SU-DHL-6 (cell line): ENCODE measurements around the gene PRKN.

Experiments used
- H2AFZ ChIP-seq: fragments of 200-600 bp; sonication (generic); 2 replicates; pipeline ENCODE4 v1.6.1; 2014; ENCODE audit warnings: low read depth, mild to moderate bottlenecking, moderate library complexity, mixed read lengths, antibody characterized with exemption, low read length; ENCODE audit not compliant: severe bottlenecking
- H3F3A ChIP-seq: fragments of 200-600 bp; shearing (Covaris generic); 2 replicates; pipeline ENCODE4 v1.6.0; 2016; ENCODE audit warnings: antibody characterized with exemption, mild to moderate bottlenecking; ENCODE audit not compliant: insufficient read depth
- H3K27ac ChIP-seq: fragments of 200-600 bp; sonication (generic); 2 replicates; pipeline ENCODE4 v1.5.1; 2016; ENCODE audit warnings: low read depth, mild to moderate bottlenecking, low read length, moderate library complexity, mixed read lengths
- H3K27me3 ChIP-seq: fragments of 200-600 bp; sonication (generic), shearing (Covaris generic); 2 replicates; pipeline ENCODE4 v1.6.0; 2014; ENCODE audit warnings: mild to moderate bottlenecking, low read length
- H3K36me3 ChIP-seq: fragments of 200-600 bp; sonication (generic); 2 replicates; pipeline ENCODE4 v1.6.1; 2014; ENCODE audit warnings: mild to moderate bottlenecking, low read length, mixed read lengths
- H3K4me2 ChIP-seq: fragments of 300-600, 200-600 bp; shearing (Covaris generic), sonication (generic); 2 replicates; pipeline ENCODE4 v1.6.0; 2014; ENCODE audit warnings: low read length, low read depth, mild to moderate bottlenecking; ENCODE audit not compliant: poor library complexity, severe bottlenecking
- H3K4me3 ChIP-seq: fragments of 200-600 bp; sonication (generic); 2 replicates; pipeline ENCODE4 v1.5.1; 2014; ENCODE audit warnings: antibody characterized with exemption, low read length, mild to moderate bottlenecking, mixed read lengths; ENCODE audit not compliant: insufficient read depth, poor library complexity, severe bottlenecking
- H3K79me2 ChIP-seq: fragments of 200-600 bp; sonication (generic); 2 replicates; pipeline ENCODE4 v1.6.1; 2014; ENCODE audit warnings: mild to moderate bottlenecking, low read length, moderate library complexity; ENCODE audit not compliant: insufficient read depth
- H3K9ac ChIP-seq: fragments of 200-600 bp; sonication (generic); 2 replicates; pipeline ENCODE4 v1.7.0; 2014; ENCODE audit warnings: mild to moderate bottlenecking, low read length
- H3K9me2 ChIP-seq: fragments of 200-600 bp; sonication (generic); replicated peaks from 2 replicates; pipeline ENCODE4 v1.6.1; 2014; ENCODE audit warnings: low read length; ENCODE audit not compliant: insufficient read depth
- H3K9me3 ChIP-seq: fragments of 200-600 bp; sonication (generic); 2 replicates; pipeline ENCODE4 v1.6.1; 2014; ENCODE audit warnings: low read length, mixed read lengths; ENCODE audit not compliant: insufficient read depth
- H4K20me1 ChIP-seq: fragments of 200-600 bp; sonication (generic); 2 replicates; pipeline ENCODE4 v1.6.1; 2014; ENCODE audit warnings: low read depth, mild to moderate bottlenecking, antibody characterized with exemption, low read length, moderate library complexity, mixed read lengths
- EZH2phosphoT487 ChIP-seq: fragments of 200-600 bp; sonication (generic), shearing (Covaris generic); conservative IDR thresholded peaks from 2 replicates; pipeline ENCODE4 v1.6.1; 2018; ENCODE audit warnings: mild to moderate bottlenecking, antibody characterized with exemption, low read length, moderate library complexity, mixed read lengths
- TF ChIP-seq, protein P1 (sequence below): fragments of 200-600 bp; sonication (generic); IDR thresholded peaks from one replicate; pipeline ENCODE4 v1.5.1; 2017; ENCODE audit warnings: antibody characterized with exemption, mild to moderate bottlenecking, low read length, moderate library complexity; ENCODE audit not compliant: insufficient read depth, poor library complexity, severe bottlenecking

Gene PRKN

DNA sequence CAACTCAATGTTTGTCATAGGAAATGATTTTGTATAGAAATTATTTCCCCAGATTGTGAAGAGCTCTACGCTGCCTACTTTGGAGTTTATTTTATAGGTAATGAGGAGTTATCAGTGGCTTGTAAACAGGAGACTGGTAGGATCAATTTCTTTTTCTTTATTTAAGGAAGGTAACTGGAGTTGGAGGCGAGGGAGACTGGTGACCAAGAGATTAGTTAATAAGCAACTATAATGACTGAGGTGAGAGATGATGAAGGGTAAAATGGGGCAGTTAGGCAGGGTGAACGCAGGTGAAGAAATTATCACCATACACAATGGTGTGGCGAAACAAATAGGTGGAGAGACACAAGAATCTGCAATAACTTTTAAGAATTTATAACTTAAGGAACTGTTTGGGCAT is 100.2 kb downstream of the PRKN start:
- H3K27me3 ChIP-seq: no peaks in the 10 kb centered on the region
- H3K79me2 ChIP-seq: no peaks in the 10 kb centered on the region
- H3K4me3 ChIP-seq: no peak overlapping the region
- H4K20me1 ChIP-seq: no peaks in the 10 kb centered on the region
- no peaks in the 10 kb centered on the region for H3K9me2 ChIP-seq
- TF ChIP-seq, protein P1, sequence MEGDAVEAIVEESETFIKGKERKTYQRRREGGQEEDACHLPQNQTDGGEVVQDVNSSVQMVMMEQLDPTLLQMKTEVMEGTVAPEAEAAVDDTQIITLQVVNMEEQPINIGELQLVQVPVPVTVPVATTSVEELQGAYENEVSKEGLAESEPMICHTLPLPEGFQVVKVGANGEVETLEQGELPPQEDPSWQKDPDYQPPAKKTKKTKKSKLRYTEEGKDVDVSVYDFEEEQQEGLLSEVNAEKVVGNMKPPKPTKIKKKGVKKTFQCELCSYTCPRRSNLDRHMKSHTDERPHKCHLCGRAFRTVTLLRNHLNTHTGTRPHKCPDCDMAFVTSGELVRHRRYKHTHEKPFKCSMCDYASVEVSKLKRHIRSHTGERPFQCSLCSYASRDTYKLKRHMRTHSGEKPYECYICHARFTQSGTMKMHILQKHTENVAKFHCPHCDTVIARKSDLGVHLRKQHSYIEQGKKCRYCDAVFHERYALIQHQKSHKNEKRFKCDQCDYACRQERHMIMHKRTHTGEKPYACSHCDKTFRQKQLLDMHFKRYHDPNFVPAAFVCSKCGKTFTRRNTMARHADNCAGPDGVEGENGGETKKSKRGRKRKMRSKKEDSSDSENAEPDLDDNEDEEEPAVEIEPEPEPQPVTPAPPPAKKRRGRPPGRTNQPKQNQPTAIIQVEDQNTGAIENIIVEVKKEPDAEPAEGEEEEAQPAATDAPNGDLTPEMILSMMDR: no peak
- no peak for TF ChIP-seq EZH2phosphoT487
- no peak overlapping the region for H3K9ac ChIP-seq
- no peak overlapping the region for H2AFZ ChIP-seq
- no peaks in the 10 kb centered on the region for H3F3A ChIP-seq
- H3K36me3 ChIP-seq: no peaks in the 10 kb centered on the region
- no peaks in the 10 kb centered on the region for H3K9me3 ChIP-seq
- H3K4me2 ChIP-seq: no peak overlapping the region
- no peak overlapping the region for H3K27ac ChIP-seq

DNA sequence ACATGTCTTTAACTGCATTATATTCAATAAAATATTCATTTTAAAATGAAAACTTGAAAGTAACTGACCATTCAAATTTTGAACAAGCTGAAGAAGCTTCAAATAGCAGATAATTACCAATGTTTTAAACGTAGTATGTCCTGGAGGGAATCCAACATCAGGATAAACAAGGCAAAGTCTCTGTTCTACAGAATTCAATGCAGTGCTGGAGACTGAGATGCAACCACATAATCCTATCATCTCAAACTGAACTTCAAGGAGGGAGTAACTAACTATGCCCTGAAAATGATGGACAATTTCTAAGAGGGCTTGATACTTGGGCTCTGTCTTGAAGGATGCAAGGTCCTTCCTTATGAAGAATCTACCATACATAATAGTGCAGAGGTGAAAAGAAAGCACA is 100.7 kb downstream of the PRKN start:
- no peak overlapping the region for H3K9ac ChIP-seq
- no peak overlapping the region for H3K4me3 ChIP-seq
- no peaks in the 10 kb centered on the region for H3K36me3 ChIP-seq
- no peaks in the 10 kb centered on the region for H3K79me2 ChIP-seq
- H4K20me1 ChIP-seq: no peaks in the 10 kb centered on the region
- no peaks in the 10 kb centered on the region for H3K27me3 ChIP-seq
- no peak overlapping the region for H2AFZ ChIP-seq
- no peak for TF ChIP-seq EZH2phosphoT487
- TF ChIP-seq, protein P1: no peak
- H3F3A ChIP-seq: no peaks in the 10 kb centered on the region
- no peaks in the 10 kb centered on the region for H3K9me3 ChIP-seq
- no peak overlapping the region for H3K27ac ChIP-seq
- no peak overlapping the region for H3K4me2 ChIP-seq
- no peaks in the 10 kb centered on the region for H3K9me2 ChIP-seq

DNA sequence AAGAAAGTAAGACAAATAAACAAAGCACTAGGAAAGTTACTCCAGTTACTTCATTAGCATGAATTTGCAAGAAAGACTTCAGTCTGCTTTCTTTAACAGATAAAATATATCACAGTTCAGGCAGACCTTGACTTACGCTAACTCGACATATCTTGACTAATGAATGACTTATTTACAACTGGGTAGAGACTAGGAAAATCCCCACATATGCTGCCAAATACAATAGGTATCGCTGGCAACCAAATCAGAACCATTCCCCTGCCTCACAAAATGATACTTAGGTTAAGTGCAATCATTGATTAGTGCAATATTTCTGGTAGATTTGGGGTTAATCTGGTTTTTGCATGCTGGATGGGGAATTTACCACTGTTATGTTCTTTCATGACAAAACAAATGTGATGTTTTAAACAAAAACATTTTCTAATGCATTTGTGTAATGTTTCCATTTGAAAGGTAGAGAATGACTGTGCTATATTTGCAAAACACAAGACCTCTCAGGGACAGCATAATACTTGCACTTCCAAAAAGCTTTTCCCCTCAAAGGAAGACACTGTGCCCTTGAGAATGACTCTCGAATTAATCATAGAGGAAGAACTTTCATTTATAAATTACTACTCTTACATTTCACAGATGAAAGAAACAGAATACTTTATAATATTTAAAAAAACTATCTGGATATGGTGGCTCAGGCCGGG is 101.6 kb downstream of the PRKN start:
- no peaks in the 10 kb centered on the region for H3K9me2 ChIP-seq
- no peak overlapping the region for H3K4me3 ChIP-seq
- H3K9ac ChIP-seq: no peak overlapping the region
- H2AFZ ChIP-seq: no peak overlapping the region
- TF ChIP-seq EZH2phosphoT487: no peak
- TF ChIP-seq, protein P1: no peak
- no peaks in the 10 kb centered on the region for H3K36me3 ChIP-seq
- no peaks in the 10 kb centered on the region for H3K79me2 ChIP-seq
- H3F3A ChIP-seq: no peaks in the 10 kb centered on the region
- H3K9me3 ChIP-seq: no peaks in the 10 kb centered on the region
- no peak overlapping the region for H3K4me2 ChIP-seq
- H3K27me3 ChIP-seq: no peaks in the 10 kb centered on the region
- H4K20me1 ChIP-seq: no peaks in the 10 kb centered on the region
- H3K27ac ChIP-seq: no peak overlapping the region
